WI38 (cell line): Measurements from ENCODE around the gene ERGIC3.

ENCODE experiments used
- H3K4me3 ChIP-seq: 2 replicates; pipeline ENCODE4 v1.5.1; 2011; ENCODE audit warnings: low read depth, mild to moderate bottlenecking, control low read depth, low read length
- TF ChIP-seq, protein P1 (sequence below): IDR thresholded peaks from 2 replicates; pipeline ENCODE4 v1.5.1; 2012; ENCODE audit warnings: low read depth, mild to moderate bottlenecking, control low read depth, low read length

ERGIC3 gene

DNA sequence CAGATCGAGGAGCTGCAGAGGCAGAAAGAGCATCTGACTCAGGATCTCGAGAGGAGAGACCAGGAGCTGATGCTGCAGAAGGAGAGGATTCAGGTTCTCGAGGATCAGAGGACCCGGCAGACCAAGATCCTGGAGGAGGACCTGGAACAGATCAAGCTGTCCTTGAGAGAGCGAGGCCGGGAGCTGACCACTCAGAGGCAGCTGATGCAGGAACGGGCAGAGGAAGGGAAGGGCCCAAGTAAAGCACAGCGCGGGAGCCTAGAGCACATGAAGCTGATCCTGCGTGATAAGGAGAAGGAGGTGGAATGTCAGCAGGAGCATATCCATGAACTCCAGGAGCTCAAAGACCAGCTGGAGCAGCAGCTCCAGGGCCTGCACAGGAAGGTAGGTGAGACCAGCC, 38.6 kb upstream of the ERGIC3 start:
- H3K4me3 ChIP-seq, result no peak overlapping the region
- TF ChIP-seq, protein P1, sequence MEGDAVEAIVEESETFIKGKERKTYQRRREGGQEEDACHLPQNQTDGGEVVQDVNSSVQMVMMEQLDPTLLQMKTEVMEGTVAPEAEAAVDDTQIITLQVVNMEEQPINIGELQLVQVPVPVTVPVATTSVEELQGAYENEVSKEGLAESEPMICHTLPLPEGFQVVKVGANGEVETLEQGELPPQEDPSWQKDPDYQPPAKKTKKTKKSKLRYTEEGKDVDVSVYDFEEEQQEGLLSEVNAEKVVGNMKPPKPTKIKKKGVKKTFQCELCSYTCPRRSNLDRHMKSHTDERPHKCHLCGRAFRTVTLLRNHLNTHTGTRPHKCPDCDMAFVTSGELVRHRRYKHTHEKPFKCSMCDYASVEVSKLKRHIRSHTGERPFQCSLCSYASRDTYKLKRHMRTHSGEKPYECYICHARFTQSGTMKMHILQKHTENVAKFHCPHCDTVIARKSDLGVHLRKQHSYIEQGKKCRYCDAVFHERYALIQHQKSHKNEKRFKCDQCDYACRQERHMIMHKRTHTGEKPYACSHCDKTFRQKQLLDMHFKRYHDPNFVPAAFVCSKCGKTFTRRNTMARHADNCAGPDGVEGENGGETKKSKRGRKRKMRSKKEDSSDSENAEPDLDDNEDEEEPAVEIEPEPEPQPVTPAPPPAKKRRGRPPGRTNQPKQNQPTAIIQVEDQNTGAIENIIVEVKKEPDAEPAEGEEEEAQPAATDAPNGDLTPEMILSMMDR, result no peak

DNA sequence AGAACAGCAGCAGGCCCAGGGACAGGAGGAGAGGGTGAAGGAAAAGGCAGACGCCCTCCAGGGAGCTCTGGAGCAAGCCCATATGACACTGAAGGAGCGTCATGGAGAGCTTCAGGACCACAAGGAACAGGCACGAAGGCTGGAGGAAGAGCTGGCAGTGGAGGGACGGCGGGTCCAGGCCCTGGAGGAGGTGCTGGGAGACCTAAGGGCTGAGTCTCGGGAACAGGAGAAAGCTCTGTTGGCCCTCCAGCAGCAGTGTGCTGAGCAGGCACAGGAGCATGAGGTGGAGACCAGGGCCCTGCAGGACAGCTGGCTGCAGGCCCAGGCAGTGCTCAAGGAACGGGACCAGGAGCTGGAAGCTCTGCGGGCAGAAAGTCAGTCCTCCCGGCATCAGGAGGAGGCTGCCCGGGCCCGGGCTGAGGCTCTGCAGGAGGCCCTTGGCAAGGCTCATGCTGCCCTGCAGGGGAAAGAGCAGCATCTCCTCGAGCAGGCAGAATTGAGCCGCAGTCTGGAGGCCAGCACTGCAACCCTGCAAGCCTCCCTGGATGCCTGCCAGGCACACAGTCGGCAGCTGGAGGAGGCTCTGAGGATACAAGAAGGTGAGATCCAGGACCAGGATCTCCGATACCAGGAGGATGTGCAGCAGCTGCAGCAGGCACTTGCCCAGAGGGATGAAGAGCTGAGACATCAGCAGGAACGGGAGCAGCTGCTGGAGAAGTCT, 37.9 kb upstream of the ERGIC3 start:
- TF ChIP-seq, protein P1, result no peak
- H3K4me3 ChIP-seq, result no peak overlapping the region

DNA sequence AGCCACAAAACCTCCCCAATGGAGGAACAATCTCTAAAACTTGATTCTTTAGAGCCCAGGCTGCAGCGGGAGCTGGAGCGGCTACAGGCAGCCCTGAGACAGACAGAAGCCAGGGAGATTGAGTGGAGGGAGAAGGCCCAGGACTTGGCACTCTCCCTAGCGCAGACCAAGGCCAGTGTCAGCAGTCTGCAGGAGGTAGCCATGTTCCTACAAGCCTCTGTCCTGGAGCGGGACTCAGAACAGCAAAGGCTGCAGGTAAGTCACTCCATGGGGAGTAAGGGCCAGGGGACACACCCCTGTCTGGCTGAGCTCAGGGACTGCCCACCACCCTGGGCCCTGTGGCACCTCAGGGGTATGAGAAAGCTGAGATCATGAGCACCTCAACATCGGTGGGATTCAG, 37.1 kb upstream of the ERGIC3 start:
- TF ChIP-seq, protein P1, result no peak
- H3K4me3 ChIP-seq, result no peak overlapping the region

DNA sequence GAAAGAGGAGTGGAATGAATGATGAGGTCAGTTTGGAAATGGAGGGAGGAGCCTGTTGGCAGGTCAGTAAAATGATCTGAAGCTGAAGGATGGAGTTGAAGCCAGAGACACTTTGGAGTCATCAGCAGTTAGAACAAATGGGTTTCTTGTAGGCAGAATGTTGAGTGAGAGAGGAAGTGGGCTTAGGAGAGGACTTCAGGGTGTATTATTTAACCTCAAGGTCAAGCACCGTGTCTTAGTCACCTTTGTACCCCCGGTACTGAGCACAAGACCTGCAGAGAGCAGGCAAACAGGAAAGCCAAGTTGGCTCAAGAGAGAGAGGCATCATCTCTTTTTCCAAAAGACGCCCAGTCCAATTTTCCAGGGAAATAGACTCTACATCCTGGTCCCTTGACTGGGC, 35.7 kb upstream of the ERGIC3 start:
- no peak overlapping the region for H3K4me3 ChIP-seq
- TF ChIP-seq, protein P1, result no peak

DNA sequence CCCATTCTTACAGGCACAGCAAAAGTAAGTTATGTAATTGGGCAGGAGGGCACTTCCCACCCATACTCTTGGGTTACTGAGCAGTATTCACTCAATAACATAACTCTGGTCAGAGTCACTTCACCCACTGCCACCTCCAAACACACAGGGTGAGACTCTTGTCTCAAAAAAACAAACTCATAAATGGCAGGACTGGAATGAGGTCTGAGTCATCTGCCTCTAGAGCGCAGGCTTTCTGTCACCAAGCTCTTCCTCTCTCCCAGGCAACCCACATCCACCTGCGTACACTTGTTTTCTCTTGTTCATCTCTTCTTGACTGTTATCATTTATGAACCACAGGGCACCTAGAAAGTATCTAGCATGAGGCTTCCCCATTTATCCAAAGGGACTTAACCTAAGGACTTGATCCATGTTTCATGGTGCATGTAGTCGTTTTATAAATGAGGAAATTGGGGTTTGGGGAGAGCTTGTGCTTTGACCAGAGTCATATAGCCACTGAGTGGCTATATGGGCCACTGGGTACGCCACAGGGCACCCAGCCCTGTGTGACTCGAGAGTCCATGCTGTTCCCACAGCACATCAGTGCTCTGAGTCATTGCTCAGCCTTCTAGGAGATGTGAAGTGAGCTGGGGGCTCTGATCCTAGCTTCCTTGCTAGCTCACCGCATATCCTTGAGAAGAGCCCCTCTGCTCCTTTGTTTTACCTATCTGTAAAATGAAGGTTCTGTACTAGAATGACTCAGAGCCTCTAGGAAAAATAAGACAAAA, 34.8 kb upstream of the ERGIC3 start:
- TF ChIP-seq, protein P1, result no peak
- H3K4me3 ChIP-seq, result no peak overlapping the region

DNA sequence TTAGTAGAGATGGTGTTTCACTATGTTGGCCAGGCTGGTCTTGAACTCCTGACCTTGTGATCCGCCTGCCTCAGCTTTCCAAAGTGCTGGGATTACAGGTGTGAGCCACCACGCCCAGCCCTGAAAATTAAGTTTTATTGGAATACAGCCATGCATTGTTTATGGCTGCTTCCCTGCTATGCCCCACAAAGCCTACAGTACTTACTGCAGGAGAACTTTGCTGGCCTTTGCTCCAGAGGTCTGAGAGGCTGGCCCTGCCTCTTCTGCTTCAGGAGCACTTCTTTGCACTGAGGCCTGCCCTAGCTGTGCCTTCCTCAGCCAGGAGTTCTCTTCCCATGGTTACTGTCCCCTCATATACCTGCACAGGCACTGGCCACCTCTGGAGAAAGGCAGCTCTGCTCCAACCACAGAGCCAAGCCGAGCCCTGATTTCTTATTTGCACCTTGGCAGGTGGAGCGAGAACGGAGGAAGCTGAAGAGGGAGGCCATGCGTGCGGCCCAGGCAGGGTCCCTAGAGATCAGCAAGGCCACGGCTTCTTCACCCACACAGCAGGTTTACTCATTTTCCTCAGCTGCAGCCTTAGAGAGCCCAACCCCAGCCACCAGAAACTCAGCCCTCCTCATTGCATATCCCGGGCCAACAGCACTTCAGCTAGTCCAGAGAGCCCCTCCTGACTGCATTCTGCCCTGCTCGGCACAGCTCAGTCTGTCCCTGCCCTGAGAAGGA, 33.2 kb upstream of the ERGIC3 start:
- TF ChIP-seq, protein P1, result no peak
- H3K4me3 ChIP-seq, result no peak overlapping the region
